GM21529 (cell line): ENCODE results near the gene SIPA1L3.

Experiments
- ATAC-seq: cut with Tn5 transposase; IDR thresholded peaks from one replicate; pipeline ENCODE4 v1.9.1; 2021; ENCODE audit not compliant: unreplicated experiment

The SIPA1L3 gene

GRCh38 chr19:37975596-37976515, 68.8 kb downstream of the SIPA1L3 start:
- no peak for ATAC-seq

GRCh38 chr19:37977391-37977790, 70.4 kb downstream of the SIPA1L3 start:
- ATAC-seq: no peak

GRCh38 chr19:37977992-37978391, 71.0 kb downstream of the SIPA1L3 start:
- ATAC-seq: no peak

DNA sequence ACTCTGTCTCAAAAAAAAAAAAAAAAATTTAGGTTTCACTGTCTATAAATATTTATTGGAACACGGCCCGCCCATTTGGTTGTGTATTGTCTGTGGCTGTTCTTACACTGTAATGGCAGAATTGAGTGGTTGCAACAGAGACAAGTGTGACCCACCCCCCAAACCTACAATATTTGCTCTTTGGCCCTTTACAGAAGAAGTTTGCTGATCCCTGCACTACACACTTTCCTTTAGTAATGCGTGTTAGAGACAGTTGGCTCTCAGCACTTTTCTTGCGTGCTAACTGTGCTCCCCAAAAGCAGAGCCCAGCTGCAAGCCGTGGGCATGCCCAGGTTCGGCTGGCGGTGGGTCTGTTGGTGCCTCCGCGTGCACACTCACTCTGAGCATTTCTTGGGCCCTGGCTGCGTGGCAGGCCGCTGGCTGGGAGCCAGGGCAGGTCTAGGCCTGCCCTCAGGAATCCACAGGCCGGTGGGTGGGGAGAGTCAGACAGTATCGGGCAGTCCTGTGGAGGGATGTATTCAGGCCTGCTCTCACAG, 72.6 kb downstream of the SIPA1L3 start:
- peak; percentile 33 for ATAC-seq

DNA sequence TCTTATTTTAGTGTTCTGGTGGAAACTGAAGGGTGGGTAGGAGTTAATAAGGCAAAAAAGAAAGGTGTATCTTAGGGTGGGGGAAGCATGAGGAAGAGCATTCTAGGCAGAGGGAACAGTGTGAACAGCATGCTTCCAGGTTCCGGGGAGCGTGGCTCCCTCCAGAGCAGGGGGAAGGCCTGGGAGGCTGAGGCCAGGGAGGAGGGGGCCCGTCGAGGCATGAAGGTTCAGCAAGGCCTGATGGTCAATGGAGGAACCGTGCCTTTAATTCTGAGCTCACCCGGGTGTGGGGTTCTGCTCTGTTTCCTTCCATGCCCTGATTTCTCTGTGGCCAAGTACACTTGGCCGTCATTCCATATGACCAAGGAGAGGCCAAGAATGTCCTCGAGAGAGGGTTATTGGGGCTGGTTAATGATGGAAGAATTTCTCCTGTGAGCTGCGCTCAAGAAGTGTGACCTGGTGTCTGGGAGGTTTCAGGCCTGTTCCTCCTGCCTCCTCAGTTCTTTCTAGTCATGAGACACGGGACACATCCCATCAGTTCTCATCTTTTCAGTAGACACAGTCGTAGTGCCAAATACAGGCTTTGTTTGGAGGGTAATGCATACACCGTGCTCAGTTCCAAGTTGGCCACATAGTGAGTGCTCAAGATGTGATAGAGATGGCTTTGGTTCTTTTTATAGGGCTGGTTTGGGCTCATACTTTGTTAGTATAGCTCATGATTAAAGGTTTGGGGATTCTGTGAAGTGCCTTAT, 73.6 kb downstream of the SIPA1L3 start:
- no peak for ATAC-seq

- ATAC-seq: no peak
Observed at GRCh38 chr19:37981785-37982475, 74.9 kb downstream of the SIPA1L3 start.

DNA sequence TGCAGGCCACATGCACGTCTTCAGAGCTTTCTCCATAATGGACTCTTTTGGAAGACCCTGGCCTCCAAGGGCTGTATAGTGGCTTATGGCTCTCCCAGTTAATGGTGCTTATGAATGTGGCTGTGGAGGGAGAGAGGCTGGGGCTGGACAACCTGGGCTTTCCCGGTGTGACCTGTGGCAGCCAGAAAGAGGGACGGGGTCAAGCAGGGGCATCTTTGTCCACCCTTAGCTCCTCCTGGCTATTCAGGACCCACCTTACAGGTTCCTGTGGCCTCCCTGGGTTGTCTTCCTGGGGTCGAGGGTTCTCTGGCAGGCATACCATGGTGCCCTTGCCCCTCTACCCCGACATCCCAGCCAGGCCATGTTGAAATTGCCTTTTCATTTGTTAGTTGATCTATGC, 75.6 kb downstream of the SIPA1L3 start:
- ATAC-seq: no peak

- no peak for ATAC-seq
Observed at GRCh38 chr19:37983153-37983552, 76.1 kb downstream of the SIPA1L3 start.

DNA sequence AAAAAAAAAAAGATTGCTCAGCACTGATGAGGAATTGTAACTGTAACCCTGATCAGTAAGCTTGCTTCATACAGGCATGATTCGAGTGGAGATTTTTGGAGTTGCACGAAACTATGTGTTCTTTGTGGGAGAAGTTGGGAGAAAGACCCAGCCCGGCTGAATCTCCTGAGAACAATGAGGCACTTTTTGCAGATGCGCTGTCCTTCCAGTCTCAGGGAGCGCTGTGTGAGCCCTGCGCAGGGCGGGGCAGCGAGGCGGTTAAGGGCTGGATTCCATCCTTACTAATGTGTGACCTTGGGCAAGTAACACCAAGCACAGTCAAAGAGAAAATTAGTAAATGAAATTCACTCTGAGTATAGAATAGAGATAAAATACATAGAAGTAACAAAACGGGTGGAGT, 76.9 kb downstream of the SIPA1L3 start:
- ATAC-seq: no peak

GRCh38 chr19:37986048-37986750, 79.2 kb downstream of the SIPA1L3 start:
- ATAC-seq: no peak

DNA sequence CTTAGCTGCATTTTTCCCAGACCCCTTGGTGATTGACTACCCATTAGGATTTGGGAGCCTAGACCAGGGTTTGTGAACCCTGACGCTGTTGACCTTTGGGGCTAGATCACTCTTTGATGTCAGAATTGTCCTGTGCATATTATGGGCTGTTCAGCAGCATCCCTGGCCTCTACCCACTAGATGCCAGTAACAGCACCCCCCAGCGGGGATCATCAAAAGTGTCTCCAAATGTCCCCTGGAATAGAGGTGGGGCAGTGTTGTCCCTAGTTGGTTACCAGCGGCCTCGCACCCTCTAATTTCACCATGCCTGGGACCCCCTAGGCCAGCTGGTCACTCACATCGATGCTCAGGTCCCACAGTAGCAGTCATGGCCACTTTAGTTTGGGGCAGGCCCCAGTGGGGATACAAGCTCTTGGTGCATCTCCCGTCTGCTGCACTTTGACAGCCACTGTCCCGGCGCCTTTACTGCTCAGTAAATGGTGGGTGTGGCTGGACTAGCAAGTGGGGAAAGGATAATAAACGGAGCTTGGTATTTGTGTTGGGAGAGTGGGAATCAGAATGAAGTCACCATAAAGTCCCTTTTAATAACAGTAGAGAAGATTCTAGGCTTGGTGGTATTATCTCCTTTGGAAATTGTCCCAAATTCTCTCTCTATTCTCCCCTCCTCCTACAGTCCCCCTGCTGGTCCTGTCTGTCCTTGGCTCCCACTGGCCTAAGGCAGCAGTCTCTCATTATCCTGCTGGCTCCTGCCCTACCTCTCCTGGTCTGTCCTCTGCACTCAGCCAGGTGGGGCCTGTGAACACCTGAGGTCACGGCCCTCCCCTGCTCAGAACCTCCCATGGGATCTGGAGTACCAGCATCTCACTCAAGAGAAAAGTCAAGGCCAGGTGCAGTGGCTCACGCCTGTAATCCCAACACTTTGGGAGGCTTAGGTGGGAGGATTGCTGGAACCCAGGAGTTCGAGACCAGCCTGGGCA, 80.6 kb downstream of the SIPA1L3 start:
- no peak for ATAC-seq

DNA sequence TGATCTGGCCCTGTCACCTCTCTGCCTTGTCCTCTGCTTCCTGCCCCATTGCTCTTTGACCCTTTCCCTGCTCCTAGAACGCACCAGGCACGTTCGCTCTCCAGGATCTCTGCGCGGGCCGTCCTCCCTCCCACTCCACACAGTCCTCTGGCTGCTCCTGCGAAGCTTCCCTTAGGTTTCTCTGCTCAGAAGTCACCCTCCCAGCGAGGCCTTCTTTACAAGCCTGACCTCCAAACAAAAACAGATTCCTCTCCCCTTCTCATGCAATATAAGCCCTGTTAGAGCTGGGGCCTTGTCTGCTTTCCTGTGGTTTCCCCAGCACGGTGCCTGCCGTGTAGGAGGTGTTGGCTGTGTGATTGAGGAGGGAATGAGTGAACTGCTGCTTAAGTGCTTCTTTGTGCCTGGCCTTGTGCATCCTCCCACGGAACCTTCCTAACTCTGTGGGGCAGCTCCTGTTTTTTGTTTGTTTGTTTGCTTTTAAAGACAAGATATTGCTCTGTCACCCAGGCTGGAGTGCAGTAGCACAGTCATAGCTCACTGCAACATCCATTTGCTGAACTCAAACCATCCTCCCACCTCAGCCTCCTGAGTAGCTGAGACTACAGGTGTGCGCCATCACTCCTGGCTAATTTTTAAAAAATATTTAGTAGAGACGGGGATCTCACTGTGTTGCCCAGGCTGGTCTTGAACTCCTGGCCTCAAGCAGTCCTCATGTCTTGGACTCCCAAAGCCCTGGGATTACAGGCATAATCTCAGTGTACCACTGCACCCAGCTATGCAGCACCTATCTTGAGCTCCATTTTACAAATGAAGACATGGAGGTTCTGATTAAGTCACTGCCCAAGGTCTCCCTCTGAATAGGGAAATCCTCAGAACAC, 82.0 kb downstream of the SIPA1L3 start:
- ATAC-seq: no peak

GRCh38 chr19:37989855-37990254, 82.8 kb downstream of the SIPA1L3 start:
- ATAC-seq: no peak

GRCh38 chr19:37990362-37990761, 83.4 kb downstream of the SIPA1L3 start:
- no peak for ATAC-seq

DNA sequence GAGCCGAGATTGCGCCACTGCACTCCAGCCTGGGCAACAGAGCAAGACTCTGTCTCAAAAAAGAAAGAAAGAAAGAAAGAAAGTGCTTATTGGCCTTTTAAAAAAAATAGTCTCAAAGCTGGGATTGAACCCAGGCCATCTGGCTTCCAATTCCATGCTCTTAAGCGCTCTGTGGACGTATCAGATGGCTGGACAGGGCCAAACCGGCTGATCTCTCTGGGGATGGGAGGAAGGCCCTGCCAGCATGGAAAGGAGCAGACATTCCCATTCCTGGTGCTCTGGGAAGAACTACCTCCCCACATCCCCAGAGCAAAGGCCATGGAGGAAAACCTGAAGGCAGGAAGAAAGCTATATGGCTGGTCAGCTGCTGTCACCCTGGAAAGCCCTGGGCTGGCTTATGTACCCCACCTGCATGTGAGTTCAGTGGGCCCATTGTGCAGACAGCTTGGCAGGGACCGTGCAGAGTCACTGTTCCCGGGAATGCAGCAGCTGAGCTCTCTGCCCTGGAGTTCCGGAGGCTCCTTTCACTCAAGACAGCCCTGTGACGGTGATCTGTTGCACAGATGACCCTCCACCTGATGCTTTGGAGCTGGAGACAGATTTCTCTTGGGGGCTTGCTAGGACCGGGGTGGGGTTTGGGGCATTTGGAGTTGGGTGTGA, 84.3 kb downstream of the SIPA1L3 start:
- ATAC-seq: no peak

GRCh38 chr19:37991841-37992248, 84.8 kb downstream of the SIPA1L3 start:
- no peak for ATAC-seq

DNA sequence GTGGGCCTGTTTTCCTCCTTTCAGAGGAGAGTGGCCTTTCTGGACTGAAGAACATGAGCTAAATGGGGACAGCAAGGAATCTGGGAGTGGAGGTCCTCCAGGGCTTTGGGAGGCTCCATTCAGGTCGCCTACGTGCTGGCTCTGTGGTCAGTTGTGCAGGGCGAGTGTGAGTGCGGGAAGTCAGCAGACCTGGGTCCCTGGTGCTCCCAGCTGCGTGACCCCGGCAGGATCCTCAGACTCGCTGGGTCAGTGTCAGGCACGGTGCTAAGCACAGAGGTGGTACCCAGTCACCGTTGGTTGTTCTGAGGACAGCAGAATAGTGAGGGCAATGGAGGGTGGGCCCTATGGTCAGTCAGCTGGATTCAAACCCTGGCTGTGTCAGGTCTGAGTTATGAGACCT, 85.8 kb downstream of the SIPA1L3 start:
- no peak for ATAC-seq

- no peak for ATAC-seq
Observed at GRCh38 chr19:37994823-37995130, 87.8 kb downstream of the SIPA1L3 start.
